Measurements from ENCODE around the gene MYBPC3. TPM values are rescaled to one million over a fixed set of nuclear protein-coding genes. Genes with fewer than 3 reads are reported as not detected.

Gene MYBPC3
- 0.01 TPM in 2 replicates for polyA plus RNA-seq (2013)

- no peak within 1 kb of the TSS for H3K18ac ChIP-seq (ENCODE audit: low read length)
- no peak within 1 kb of the TSS for H2AK5ac ChIP-seq (ENCODE audit: low read length)
- no peak within 1 kb of the TSS for H2BK12ac ChIP-seq (ENCODE audit: low read length)
- no peak within 1 kb of the TSS for H3K4ac ChIP-seq (ENCODE audit: low read depth, low read length)
- H4K8ac ChIP-seq (ENCODE audit: low read depth, low read length): no peak within 1 kb of the TSS
- H3K9ac ChIP-seq (ENCODE audit: low read length): no peak within 1 kb of the TSS
- peak within 1 kb of the TSS; percentile 14 for H3K4me3 ChIP-seq (ENCODE audit: low read depth, low read length)
- no peak within 1 kb of the TSS for H2BK5ac ChIP-seq (ENCODE audit: low read depth, low read length, poor library complexity)
- no peaks in the 10 kb centered on the region for H3K27me3 ChIP-seq (ENCODE audit: insufficient read depth, low read length)
- no peak within 1 kb of the TSS for H3K27ac ChIP-seq (ENCODE audit: low read depth, low read length)
- no peak within 1 kb of the TSS for H2AFZ ChIP-seq (ENCODE audit: insufficient read depth, low read length, poor library complexity)
- H3K79me2 ChIP-seq (ENCODE audit: control insufficient read depth, insufficient read depth, low read length, poor library complexity): no peaks in the 10 kb centered on the region
- H2BK120ac ChIP-seq (ENCODE audit: insufficient read depth, low read length, poor library complexity): no peak within 1 kb of the TSS
- no peaks in the 10 kb centered on the region for H3K36me3 ChIP-seq (ENCODE audit: control insufficient read depth in 1 of 2, insufficient read depth in 2 of 2, low read length in 2 of 2)
- no peak within 1 kb of the TSS for H3K4me2 ChIP-seq (ENCODE audit: low read length)
- no peak within 1 kb of the TSS for H4K91ac ChIP-seq (ENCODE audit: low read depth, low read length)
- no peak for DNase-seq
- peaks cover 0 to 6% of the 10 kb centered on the region in 2 experiments for H3K4me1 ChIP-seq (ENCODE audit: control insufficient read depth in 1 of 2, insufficient read depth in 2 of 2, low read length in 2 of 2)
- peaks cover 18% of the 10 kb centered on the region for H3K9me3 ChIP-seq (ENCODE audit: insufficient read depth, low read depth, low read length)
- H3K23ac ChIP-seq (ENCODE audit: low read length): no peak within 1 kb of the TSS
- H3K14ac ChIP-seq (ENCODE audit: low read length): no peak within 1 kb of the TSS
- no peak within 1 kb of the TSS for H4K12ac ChIP-seq (ENCODE audit: low read depth, low read length)
- no peaks in the 10 kb centered on the region for H3K79me1 ChIP-seq (ENCODE audit: low read length)
- no CpG with 5 or more reads among the region's 5 CpGs for WGBS (ENCODE audit: extremely low coverage, insufficient coverage, insufficient read length)
Observed at GRCh38 chr11:47352556-47352955, at the start of gene MYBPC3. Gene MYBPC3, minus strand, starts transcription at chr11:47352702. Its CDS starts 55 bp downstream, at chr11:47352647.

DNA sequence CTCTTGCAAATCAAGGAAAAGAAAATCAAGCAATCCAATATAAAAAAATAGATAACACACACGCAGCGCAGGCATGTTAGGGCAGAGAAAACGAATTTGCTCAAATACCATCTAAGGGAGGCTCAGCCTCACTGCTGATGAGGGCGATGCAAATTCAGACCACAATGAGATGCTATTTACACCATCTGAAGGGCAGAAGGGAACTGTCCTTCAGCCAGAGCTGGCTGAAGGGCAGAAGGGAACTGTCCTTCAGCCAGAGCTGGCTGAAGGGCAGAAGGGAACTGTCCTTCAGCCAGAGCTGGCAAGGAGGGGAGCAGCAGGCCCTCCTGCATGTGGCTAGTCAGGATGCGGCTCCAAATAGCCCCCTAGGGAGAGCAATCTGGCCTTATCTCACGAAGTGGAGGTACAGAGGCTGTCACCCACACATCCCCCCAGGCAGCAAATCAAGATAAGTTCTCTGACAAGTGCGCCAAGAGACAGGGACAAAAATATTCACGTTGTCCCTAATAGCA, 48.3 kb upstream of the MYBPC3 start:
- Histone ChIP-seq H3K79me2 (ENCODE audit: control insufficient read depth, insufficient read depth, low read length, poor library complexity) (peaks cover 3% of the 10 kb centered on the region), H4K12ac (ENCODE audit: low read depth, low read length) (no peak overlapping the region), H4K8ac (ENCODE audit: low read depth, low read length) (no peak overlapping the region), H3K79me1 (ENCODE audit: low read length) (peaks cover 3% of the 10 kb centered on the region), H2BK120ac (ENCODE audit: insufficient read depth, low read length, poor library complexity) (no peak overlapping the region), H2BK12ac (ENCODE audit: low read length) (no peak overlapping the region), H4K91ac (ENCODE audit: low read depth, low read length) (no peak overlapping the region), H3K4ac (ENCODE audit: low read depth, low read length) (no peak overlapping the region), H3K4me1 (ENCODE audit: control insufficient read depth in 1 of 2, insufficient read depth in 2 of 2, low read length in 2 of 2) (peaks cover 0 to 4% of the 10 kb centered on the region in 2 experiments), H2BK5ac (ENCODE audit: low read depth, low read length, poor library complexity) (no peak overlapping the region), H3K27me3 (ENCODE audit: insufficient read depth, low read length) (no peaks in the 10 kb centered on the region), H3K36me3 (ENCODE audit: control insufficient read depth in 1 of 2, insufficient read depth in 2 of 2, low read length in 2 of 2) (no peaks in the 10 kb centered on the region), H2AK5ac (ENCODE audit: low read length) (no peak overlapping the region), H3K18ac (ENCODE audit: low read length) (no peak overlapping the region), H3K9me3 (ENCODE audit: insufficient read depth, low read depth, low read length) (no peaks in the 10 kb centered on the region), H3K9ac (ENCODE audit: low read length) (no peak overlapping the region), H3K4me3 (ENCODE audit: low read depth, low read length) (no peak overlapping the region), H3K14ac (ENCODE audit: low read length) (no peak overlapping the region), H2AFZ (ENCODE audit: insufficient read depth, low read length, poor library complexity) (no peak overlapping the region), H3K23ac (ENCODE audit: low read length) (no peak overlapping the region), H3K27ac (ENCODE audit: low read depth, low read length) (no peak overlapping the region), H3K4me2 (ENCODE audit: low read length) (peak overlapping the region; percentile 69)
- no peak for DNase-seq
- WGBS (ENCODE audit: extremely low coverage, insufficient coverage, insufficient read length): no CpG with 5 or more reads among the region's 8 CpGs

- Histone ChIP-seq H2AFZ (ENCODE audit: insufficient read depth, low read length, poor library complexity) (peak overlapping the region; percentile 84), H2BK12ac (ENCODE audit: low read length) (no peak overlapping the region), H4K12ac (ENCODE audit: low read depth, low read length) (peak overlapping the region; percentile 88), H3K36me3 (ENCODE audit: control insufficient read depth in 1 of 2, insufficient read depth in 2 of 2, low read length in 2 of 2) (no peaks in the 10 kb centered on the region), H3K4me2 (ENCODE audit: low read length) (peak overlapping the region; percentile 79), H2BK5ac (ENCODE audit: low read depth, low read length, poor library complexity) (no peak overlapping the region), H4K91ac (ENCODE audit: low read depth, low read length) (peak overlapping the region; percentile 84), H3K79me1 (ENCODE audit: low read length) (peaks cover 3% of the 10 kb centered on the region), H2BK120ac (ENCODE audit: insufficient read depth, low read length, poor library complexity) (peak overlapping the region; percentile 71), H3K4ac (ENCODE audit: low read depth, low read length) (peak overlapping the region; percentile 40), H4K8ac (ENCODE audit: low read depth, low read length) (peak overlapping the region; percentile 95), H3K27ac (ENCODE audit: low read depth, low read length) (no peak overlapping the region), H2AK5ac (ENCODE audit: low read length) (peak overlapping the region; percentile 41), H3K18ac (ENCODE audit: low read length) (peak overlapping the region; percentile 54), H3K27me3 (ENCODE audit: insufficient read depth, low read length) (no peaks in the 10 kb centered on the region), H3K4me3 (ENCODE audit: low read depth, low read length) (peak overlapping the region; percentile 64), H3K79me2 (ENCODE audit: control insufficient read depth, insufficient read depth, low read length, poor library complexity) (peaks cover 3% of the 10 kb centered on the region), H3K14ac (ENCODE audit: low read length) (peak overlapping the region; percentile 89), H3K4me1 (ENCODE audit: control insufficient read depth in 1 of 2, insufficient read depth in 2 of 2, low read length in 2 of 2) (peaks cover 0 to 4% of the 10 kb centered on the region in 2 experiments), H3K23ac (ENCODE audit: low read length) (no peak overlapping the region), H3K9me3 (ENCODE audit: insufficient read depth, low read depth, low read length) (no peaks in the 10 kb centered on the region), H3K9ac (ENCODE audit: low read length) (peak overlapping the region; percentile 63)
- DNase-seq: no peak
- WGBS (ENCODE audit: extremely low coverage, insufficient coverage, insufficient read length): no CpG with 5 or more reads among the region's 47 CpGs
Observed at GRCh38 chr11:47399860-47400767, 47.6 kb upstream of the MYBPC3 start.

GRCh38 chr11:47398551-47398950, 46.0 kb upstream of the MYBPC3 start:
- Histone ChIP-seq H3K4me1 (ENCODE audit: control insufficient read depth in 1 of 2, insufficient read depth in 2 of 2, low read length in 2 of 2) (peaks cover 0 to 4% of the 10 kb centered on the region in 2 experiments), H3K79me2 (ENCODE audit: control insufficient read depth, insufficient read depth, low read length, poor library complexity) (peaks cover 3% of the 10 kb centered on the region), H3K14ac (ENCODE audit: low read length) (no peak overlapping the region), H3K9me3 (ENCODE audit: insufficient read depth, low read depth, low read length) (no peaks in the 10 kb centered on the region), H2AK5ac (ENCODE audit: low read length) (no peak overlapping the region), H2BK12ac (ENCODE audit: low read length) (no peak overlapping the region), H3K4me2 (ENCODE audit: low read length) (no peak overlapping the region), H3K36me3 (ENCODE audit: control insufficient read depth in 1 of 2, insufficient read depth in 2 of 2, low read length in 2 of 2) (no peaks in the 10 kb centered on the region), H2BK5ac (ENCODE audit: low read depth, low read length, poor library complexity) (no peak overlapping the region), H4K8ac (ENCODE audit: low read depth, low read length) (no peak overlapping the region), H3K18ac (ENCODE audit: low read length) (no peak overlapping the region), H3K27me3 (ENCODE audit: insufficient read depth, low read length) (no peaks in the 10 kb centered on the region), H3K23ac (ENCODE audit: low read length) (no peak overlapping the region), H3K79me1 (ENCODE audit: low read length) (peaks cover 3% of the 10 kb centered on the region), H3K9ac (ENCODE audit: low read length) (no peak overlapping the region), H3K4me3 (ENCODE audit: low read depth, low read length) (no peak overlapping the region), H3K27ac (ENCODE audit: low read depth, low read length) (no peak overlapping the region), H3K4ac (ENCODE audit: low read depth, low read length) (no peak overlapping the region), H2AFZ (ENCODE audit: insufficient read depth, low read length, poor library complexity) (no peak overlapping the region), H4K91ac (ENCODE audit: low read depth, low read length) (no peak overlapping the region), H2BK120ac (ENCODE audit: insufficient read depth, low read length, poor library complexity) (no peak overlapping the region), H4K12ac (ENCODE audit: low read depth, low read length) (no peak overlapping the region)
- WGBS (ENCODE audit: extremely low coverage, insufficient coverage, insufficient read length): no CpG with 5 or more reads among the region's 1 CpG
- DNase-seq: no peak

Measured in trophoblast cell (in vitro differentiated cells and primary cell).